Upper lobe of left lung (tissue), 6 donors: ENCODE measurements around the gene SPRYD7. TPM values are rescaled to one million over a fixed set of nuclear protein-coding genes. Genes with fewer than 3 reads are reported as not detected.

ENCODE experiments used
- ATAC-seq, 2 donors: fragments of 200-7000 bp; cut with Tn5 transposase; one replicate each; pipeline ENCODE4 v1.9.1; 2022; ENCODE audit warnings: mild to moderate bottlenecking in 2 of 2, moderate library complexity in 2 of 2; ENCODE audit not compliant: low FRiP score in 2 of 2
- DNase-seq, 2 donors: peaks; one replicate each; pipeline ENCODE4 v3.0.0-alpha.2; 2019 to 2020
- H3K27ac ChIP-seq, 4 donors: fragments of 200-600 bp; sonication (generic); one replicate each; pipeline ENCODE4 v1.5.1; 2016 to 2019
- H3K27me3 ChIP-seq, 4 donors: fragments of 200-600 bp; sonication (generic); one replicate each; pipeline ENCODE4 v1.5.1; 2017 to 2019
- H3K36me3 ChIP-seq, 4 donors: fragments of 200-600 bp; sonication (generic); one replicate each; pipeline ENCODE4 v1.5.1; 2016 to 2019
- H3K4me1 ChIP-seq, 4 donors: fragments of 200-600 bp; sonication (generic); one replicate each; pipeline ENCODE4 v1.5.1; 2018 to 2019
- H3K4me3 ChIP-seq, 4 donors: fragments of 200-600 bp; sonication (generic); one replicate each; pipeline ENCODE4 v1.5.1; 2017 to 2019; ENCODE audit warnings: mild to moderate bottlenecking in 2 of 4, moderate library complexity in 1 of 4
- H3K9me3 ChIP-seq, 4 donors: fragments of 200-600 bp; sonication (generic); one replicate each; pipeline ENCODE4 v1.5.1; 2018 to 2019
- CTCF ChIP-seq, 6 experiments: fragments of 450-650 bp in 4 of 6; fragments of 200-600 bp in 2 of 6; sonication (generic) in 2 of 6; IDR thresholded peaks; one replicate each; pipeline ENCODE4 v1.5.1; 2016 to 2019; ENCODE audit warnings: antibody characterized with exemption in 6 of 6
- EP300 ChIP-seq, 4 donors: sonication (generic); formaldehyde crosslinking; IDR thresholded peaks; one replicate each; pipeline ENCODE4 v1.5.1; 2017; ENCODE audit warnings: antibody characterized with exemption in 4 of 4, control low read depth in 2 of 4
- POLR2A ChIP-seq, 4 donors: fragments of 450-650 bp; IDR thresholded peaks; one replicate each; pipeline ENCODE4 v1.5.1; 2016 to 2017; ENCODE audit warnings: antibody characterized with exemption in 4 of 4, mild to moderate bottlenecking in 2 of 4
- POLR2AphosphoS5 ChIP-seq, 2 donors: sonication (generic); formaldehyde crosslinking; IDR thresholded peaks; one replicate each; pipeline ENCODE4 v1.5.1; 2017; ENCODE audit warnings: antibody characterized with exemption in 2 of 2
- WGBS, 2 donors: methylation state at CpG; one replicate each; pipeline ENCODE4 v1.1.5; 2017 to 2018; 5-methylcytosine and 5-hydroxymethylcytosine counted together
- total RNA-seq, 6 donors: library from RNA; depleted of rRNA in 4 of 6; stranded (reverse); fragments of >200 nt in 4 of 6; gene quantifications; one replicate each; pipeline versions ENCODE4 v1.1.0 to v1.2.1, GENCODE V29; 2016 to 2021
- donor health status: DM: no; HTN: no; CAD: no; lungs with moderate emphysema.
- donor health status: DM: no; HTN: yes; CAD: no; lungs with severe emphysema.

The SPRYD7 gene
- total RNA-seq, 6 donors from 2014 or later: 9.4 to 29.2 (median 11.5) TPM

GRCh38 chr13:49877629-49878218 lies 58.4 kb downstream of the SPRYD7 start:
- ATAC-seq: no peak
- TF ChIP-seq POLR2A (IDR thresholded peaks at IDR 0.05) (no peak), POLR2AphosphoS5 (IDR thresholded peaks at IDR 0.05) (no peak)
- WGBS, 2 donors: 59 to 97% methylated on average over 3 of the region's 3 CpGs

GRCh38 chr13:49874430-49874829 lies 61.7 kb downstream of the SPRYD7 start:
- no peaks in the 10 kb centered on the region for H3K4me1 ChIP-seq
- peaks cover 4 to 25% (median 10%) of the 10 kb centered on the region in 4 donors for H3K9me3 ChIP-seq
- no peak overlapping the region for H3K27ac ChIP-seq
- no peak overlapping the region for H3K4me3 ChIP-seq
- ATAC-seq: no peak
- H3K27me3 ChIP-seq: no peaks in the 10 kb centered on the region
- TF ChIP-seq POLR2A (IDR thresholded peaks at IDR 0.05) (no peak), EP300 (IDR thresholded peaks at IDR 0.05) (no peak), CTCF (IDR thresholded peaks at IDR 0.05) (no peak), POLR2AphosphoS5 (IDR thresholded peaks at IDR 0.05) (no peak)
- WGBS, 2 donors: 90 to 95% methylated on average over 3 of the region's 3 CpGs
- no peak for DNase-seq
- no peaks in the 10 kb centered on the region for H3K36me3 ChIP-seq

More at GRCh38 chr13:49877629-49878218, 58.4 kb downstream of the SPRYD7 start:
- Histone ChIP-seq H3K4me1 (no peaks in the 10 kb centered on the region), H3K4me3 (no peak overlapping the region), H3K36me3 (no peaks in the 10 kb centered on the region), H3K9me3 (peaks cover 4 to 25% (median 10%) of the 10 kb centered on the region in 4 donors), H3K27ac (no peak overlapping the region), H3K27me3 (no peaks in the 10 kb centered on the region)
- no peak for DNase-seq

GRCh38 chr13:49869519-49869918 lies 66.6 kb downstream of the SPRYD7 start:
- H3K27me3 ChIP-seq: no peaks in the 10 kb centered on the region
- DNase-seq: no peak
- no peaks in the 10 kb centered on the region for H3K4me1 ChIP-seq
- H3K9me3 ChIP-seq: peaks cover 0 to 4% (median 0%) of the 10 kb centered on the region in 4 donors
- no peak for ATAC-seq
- WGBS, 2 donors: 38 to 39% methylated on average over 3 of the region's 3 CpGs
- no peaks in the 10 kb centered on the region for H3K36me3 ChIP-seq
- H3K27ac ChIP-seq: no peak overlapping the region
- TF ChIP-seq POLR2AphosphoS5 (IDR thresholded peaks at IDR 0.05) (no peak), CTCF (IDR thresholded peaks at IDR 0.05) (no peak), EP300 (IDR thresholded peaks at IDR 0.05) (no peak), POLR2A (IDR thresholded peaks at IDR 0.05) (no peak)
- H3K4me3 ChIP-seq: no peak overlapping the region

GRCh38 chr13:49867834-49868233 lies 68.3 kb downstream of the SPRYD7 start:
- WGBS, 2 donors: 77 to 93% methylated on average over 6 to 8 of the region's 8 CpGs
- Histone ChIP-seq H3K9me3 (no peaks in the 10 kb centered on the region), H3K27me3 (no peaks in the 10 kb centered on the region), H3K27ac (no peak overlapping the region), H3K4me3 (no peak overlapping the region), H3K4me1 (no peaks in the 10 kb centered on the region), H3K36me3 (no peaks in the 10 kb centered on the region)
- TF ChIP-seq EP300 (IDR thresholded peaks at IDR 0.05): no peak
- no peak for TF ChIP-seq POLR2AphosphoS5 (IDR thresholded peaks at IDR 0.05)
- no peak for TF ChIP-seq POLR2A (IDR thresholded peaks at IDR 0.05)
- TF ChIP-seq CTCF (IDR thresholded peaks at IDR 0.05): no peak
- ATAC-seq (no peak), DNase-seq (no peak)

GRCh38 chr13:49865218-49865617 lies 70.9 kb downstream of the SPRYD7 start:
- Histone ChIP-seq H3K4me1 (no peaks in the 10 kb centered on the region), H3K27ac (no peak overlapping the region), H3K27me3 (no peaks in the 10 kb centered on the region), H3K36me3 (no peaks in the 10 kb centered on the region), H3K4me3 (no peak overlapping the region), H3K9me3 (no peaks in the 10 kb centered on the region)
- ATAC-seq: no peak
- 54 to 56% methylated on average over 1 of the region's 1 CpG for WGBS, 2 donors
- TF ChIP-seq POLR2AphosphoS5 (IDR thresholded peaks at IDR 0.05): no peak
- no peak for TF ChIP-seq POLR2A (IDR thresholded peaks at IDR 0.05)
- no peak for TF ChIP-seq CTCF (IDR thresholded peaks at IDR 0.05)
- TF ChIP-seq EP300 (IDR thresholded peaks at IDR 0.05): no peak
- no peak for DNase-seq
